SU-DHL-6 (cell line): Measurements from ENCODE around the gene PLIN3.
"Not testable (repeated sequence)": the region's sequence is repeated elsewhere in the genome, so short reads cannot be mapped to it uniquely, and the experiment has no call there.

Experiments
- H2AFZ ChIP-seq: fragments of 200-600 bp; sonication (generic); 2 replicates; pipeline ENCODE4 v1.6.1; 2014; ENCODE audit warnings: low read depth, mild to moderate bottlenecking, moderate library complexity, mixed read lengths, antibody characterized with exemption, low read length; ENCODE audit not compliant: severe bottlenecking
- H3F3A ChIP-seq: fragments of 200-600 bp; shearing (Covaris generic); 2 replicates; pipeline ENCODE4 v1.6.0; 2016; ENCODE audit warnings: antibody characterized with exemption, mild to moderate bottlenecking; ENCODE audit not compliant: insufficient read depth
- H3K27ac ChIP-seq: fragments of 200-600 bp; sonication (generic); 2 replicates; pipeline ENCODE4 v1.5.1; 2016; ENCODE audit warnings: low read depth, mild to moderate bottlenecking, low read length, moderate library complexity, mixed read lengths
- H3K27me3 ChIP-seq: fragments of 200-600 bp; sonication (generic), shearing (Covaris generic); 2 replicates; pipeline ENCODE4 v1.6.0; 2014; ENCODE audit warnings: mild to moderate bottlenecking, low read length
- H3K36me3 ChIP-seq: fragments of 200-600 bp; sonication (generic); 2 replicates; pipeline ENCODE4 v1.6.1; 2014; ENCODE audit warnings: mild to moderate bottlenecking, low read length, mixed read lengths
- H3K4me2 ChIP-seq: fragments of 300-600, 200-600 bp; shearing (Covaris generic), sonication (generic); 2 replicates; pipeline ENCODE4 v1.6.0; 2014; ENCODE audit warnings: low read length, low read depth, mild to moderate bottlenecking; ENCODE audit not compliant: poor library complexity, severe bottlenecking
- H3K4me3 ChIP-seq: fragments of 200-600 bp; sonication (generic); 2 replicates; pipeline ENCODE4 v1.5.1; 2014; ENCODE audit warnings: antibody characterized with exemption, low read length, mild to moderate bottlenecking, mixed read lengths; ENCODE audit not compliant: insufficient read depth, poor library complexity, severe bottlenecking
- H3K79me2 ChIP-seq: fragments of 200-600 bp; sonication (generic); 2 replicates; pipeline ENCODE4 v1.6.1; 2014; ENCODE audit warnings: mild to moderate bottlenecking, low read length, moderate library complexity; ENCODE audit not compliant: insufficient read depth
- H3K9ac ChIP-seq: fragments of 200-600 bp; sonication (generic); 2 replicates; pipeline ENCODE4 v1.7.0; 2014; ENCODE audit warnings: mild to moderate bottlenecking, low read length
- H3K9me2 ChIP-seq: fragments of 200-600 bp; sonication (generic); replicated peaks from 2 replicates; pipeline ENCODE4 v1.6.1; 2014; ENCODE audit warnings: low read length; ENCODE audit not compliant: insufficient read depth
- H3K9me3 ChIP-seq: fragments of 200-600 bp; sonication (generic); 2 replicates; pipeline ENCODE4 v1.6.1; 2014; ENCODE audit warnings: low read length, mixed read lengths; ENCODE audit not compliant: insufficient read depth
- H4K20me1 ChIP-seq: fragments of 200-600 bp; sonication (generic); 2 replicates; pipeline ENCODE4 v1.6.1; 2014; ENCODE audit warnings: low read depth, mild to moderate bottlenecking, antibody characterized with exemption, low read length, moderate library complexity, mixed read lengths
- EZH2phosphoT487 ChIP-seq: fragments of 200-600 bp; sonication (generic), shearing (Covaris generic); conservative IDR thresholded peaks from 2 replicates; pipeline ENCODE4 v1.6.1; 2018; ENCODE audit warnings: mild to moderate bottlenecking, antibody characterized with exemption, low read length, moderate library complexity, mixed read lengths
- TF ChIP-seq, protein P1 (sequence below): fragments of 200-600 bp; sonication (generic); IDR thresholded peaks from one replicate; pipeline ENCODE4 v1.5.1; 2017; ENCODE audit warnings: antibody characterized with exemption, mild to moderate bottlenecking, low read length, moderate library complexity; ENCODE audit not compliant: insufficient read depth, poor library complexity, severe bottlenecking

PLIN3 gene

DNA sequence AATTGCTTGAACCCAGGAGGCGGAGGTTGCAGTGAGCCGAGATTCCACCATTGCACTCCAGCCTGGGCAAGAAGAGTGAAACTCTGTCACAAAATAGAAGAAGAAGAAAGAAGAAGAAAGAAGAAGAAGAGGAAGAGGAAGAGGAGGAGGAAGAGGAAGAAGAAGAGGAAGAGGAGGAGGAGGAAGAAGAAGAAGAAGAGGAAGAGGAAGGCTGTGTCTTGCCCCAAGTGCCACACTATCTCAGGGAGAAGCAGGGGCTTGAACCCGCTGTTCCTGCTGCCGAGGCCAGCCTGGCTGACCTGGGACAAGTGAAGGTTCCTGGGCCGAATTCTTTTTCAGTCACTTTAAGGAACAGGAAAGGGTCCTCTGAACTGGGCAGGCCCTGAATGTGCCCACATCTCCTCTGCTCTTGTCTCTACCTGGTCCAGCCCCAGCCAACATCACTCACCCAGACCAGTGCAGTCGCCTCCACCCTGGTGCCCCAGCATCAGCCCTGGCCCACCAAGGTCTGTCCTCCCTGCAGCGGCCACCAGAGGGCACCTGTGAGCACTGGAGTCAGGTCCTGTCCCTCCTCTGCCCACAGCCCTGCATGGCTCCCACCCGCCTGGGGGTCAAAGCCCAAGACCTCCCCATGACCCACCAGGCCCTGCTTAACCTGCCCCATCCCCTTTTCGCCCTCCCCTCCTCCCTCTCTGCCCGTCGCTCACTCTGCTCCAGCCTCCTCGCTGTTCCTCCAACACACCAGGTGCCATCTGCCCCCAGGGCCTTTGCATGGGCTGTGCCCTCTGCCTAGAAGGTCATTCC is 55.9 kb downstream of the PLIN3 start:
- no peak overlapping the region for H3K4me3 ChIP-seq
- no peaks in the 10 kb centered on the region for H3K9me2 ChIP-seq
- H3K36me3 ChIP-seq, result no peaks in the 10 kb centered on the region
- no peak overlapping the region for H3K9ac ChIP-seq
- no peaks in the 10 kb centered on the region for H3K27me3 ChIP-seq
- H3K79me2 ChIP-seq, result no peaks in the 10 kb centered on the region
- H3F3A ChIP-seq, result peaks cover 23% of the 10 kb centered on the region
- no peaks in the 10 kb centered on the region for H4K20me1 ChIP-seq
- peak overlapping the region; percentile 29 for H2AFZ ChIP-seq
- TF ChIP-seq EZH2phosphoT487, result no peak
- TF ChIP-seq, protein P1, sequence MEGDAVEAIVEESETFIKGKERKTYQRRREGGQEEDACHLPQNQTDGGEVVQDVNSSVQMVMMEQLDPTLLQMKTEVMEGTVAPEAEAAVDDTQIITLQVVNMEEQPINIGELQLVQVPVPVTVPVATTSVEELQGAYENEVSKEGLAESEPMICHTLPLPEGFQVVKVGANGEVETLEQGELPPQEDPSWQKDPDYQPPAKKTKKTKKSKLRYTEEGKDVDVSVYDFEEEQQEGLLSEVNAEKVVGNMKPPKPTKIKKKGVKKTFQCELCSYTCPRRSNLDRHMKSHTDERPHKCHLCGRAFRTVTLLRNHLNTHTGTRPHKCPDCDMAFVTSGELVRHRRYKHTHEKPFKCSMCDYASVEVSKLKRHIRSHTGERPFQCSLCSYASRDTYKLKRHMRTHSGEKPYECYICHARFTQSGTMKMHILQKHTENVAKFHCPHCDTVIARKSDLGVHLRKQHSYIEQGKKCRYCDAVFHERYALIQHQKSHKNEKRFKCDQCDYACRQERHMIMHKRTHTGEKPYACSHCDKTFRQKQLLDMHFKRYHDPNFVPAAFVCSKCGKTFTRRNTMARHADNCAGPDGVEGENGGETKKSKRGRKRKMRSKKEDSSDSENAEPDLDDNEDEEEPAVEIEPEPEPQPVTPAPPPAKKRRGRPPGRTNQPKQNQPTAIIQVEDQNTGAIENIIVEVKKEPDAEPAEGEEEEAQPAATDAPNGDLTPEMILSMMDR, result peak; percentile 95
- H3K27ac ChIP-seq, result peak overlapping the region; percentile 43
- no peaks in the 10 kb centered on the region for H3K9me3 ChIP-seq
- H3K4me2 ChIP-seq, result peak overlapping the region; percentile 15

DNA sequence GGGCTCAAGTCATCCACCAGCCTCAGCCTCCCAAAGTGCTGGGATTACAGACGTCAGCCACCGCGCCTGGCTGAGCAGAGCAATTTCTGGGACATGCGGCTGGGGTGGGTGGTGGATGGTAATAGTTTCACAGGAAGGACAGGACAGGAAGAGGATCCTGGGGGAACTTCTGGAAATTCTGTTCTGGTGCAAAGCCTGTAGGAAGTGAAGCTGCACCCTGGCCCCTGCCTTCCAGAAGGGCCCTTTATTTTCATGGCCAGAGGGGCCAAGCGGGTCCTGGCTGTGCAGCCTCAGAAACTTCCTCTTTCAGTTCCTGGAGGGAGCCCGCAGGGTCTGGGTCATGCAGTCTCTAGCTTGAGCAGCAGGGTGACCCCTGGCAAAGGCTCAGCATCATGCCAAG is 60.3 kb downstream of the PLIN3 start:
- Histone ChIP-seq H3K36me3 (no peaks in the 10 kb centered on the region), H3K4me2 (peak overlapping the region; percentile 30), H2AFZ (peak overlapping the region; percentile 0), H3K9me2 (no peaks in the 10 kb centered on the region), H3K4me3 (no peak overlapping the region), H3K9ac (no peak overlapping the region), H3K27me3 (no peaks in the 10 kb centered on the region), H3K79me2 (no peaks in the 10 kb centered on the region), H3F3A (peaks cover 12% of the 10 kb centered on the region; the same call in 1 of the 2 replicates), H3K27ac (no peak overlapping the region), H4K20me1 (no peaks in the 10 kb centered on the region), H3K9me3 (no peaks in the 10 kb centered on the region)
- TF ChIP-seq EZH2phosphoT487, result no peak

DNA sequence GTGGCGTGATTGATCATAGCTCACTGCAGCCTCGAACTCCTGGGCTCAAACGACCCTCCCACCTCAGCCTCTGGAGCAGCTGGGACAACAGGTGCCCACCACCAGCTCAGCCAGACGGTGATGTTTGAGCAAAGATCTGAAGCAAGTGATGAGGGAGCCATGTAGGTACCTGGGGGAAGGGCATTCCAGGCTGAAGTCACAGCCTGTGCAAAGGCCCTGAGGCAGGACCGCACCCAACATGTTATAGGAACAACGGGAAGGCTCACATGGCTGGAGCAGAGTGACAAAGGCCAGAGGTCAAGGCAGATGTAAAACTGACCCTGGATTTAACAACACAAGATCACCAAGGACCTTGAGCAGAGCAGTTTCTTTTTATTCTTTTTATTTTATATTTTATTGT is 61.1 kb downstream of the PLIN3 start:
- H3F3A ChIP-seq, result peaks cover 12% of the 10 kb centered on the region; the same call in 1 of the 2 replicates
- no peaks in the 10 kb centered on the region for H3K9me2 ChIP-seq
- H3K9ac ChIP-seq, result no peak overlapping the region

DNA sequence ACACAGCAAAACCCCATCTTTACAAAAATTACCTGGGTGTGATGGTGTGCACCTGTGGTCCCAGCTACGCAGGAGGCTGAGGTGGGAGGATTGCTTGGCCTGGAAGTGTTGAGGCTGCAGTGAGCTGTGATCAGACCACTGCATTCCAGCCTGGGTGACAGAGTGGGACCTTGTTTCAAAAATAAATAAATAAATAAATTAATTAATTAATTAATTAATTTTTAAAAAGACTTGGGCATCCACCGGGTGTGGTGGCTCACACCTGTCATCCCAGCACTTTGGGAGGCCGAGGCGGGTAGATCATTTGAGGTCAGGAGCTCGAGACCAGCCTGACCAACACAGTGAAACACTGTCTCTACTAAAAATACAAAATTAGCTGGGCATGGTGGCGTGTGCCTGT is 62.3 kb downstream of the PLIN3 start:
- H3K79me2 ChIP-seq, H3K27me3 ChIP-seq, H3K36me3 ChIP-seq, H3K9me3 ChIP-seq, H4K20me1 ChIP-seq, H3K27ac ChIP-seq, H3K9ac ChIP-seq, H3F3A ChIP-seq, H3K4me3 ChIP-seq, H2AFZ ChIP-seq, H3K9me2 ChIP-seq, H3K4me2 ChIP-seq: not testable (repeated sequence)

More for the DNA sequence above, 61.1 kb downstream of the PLIN3 start:
- Histone ChIP-seq H3K9me3 (no peaks in the 10 kb centered on the region), H4K20me1 (no peaks in the 10 kb centered on the region), H3K36me3 (no peaks in the 10 kb centered on the region), H3K79me2 (no peaks in the 10 kb centered on the region), H3K27me3 (no peaks in the 10 kb centered on the region), H3K4me2 (no peak overlapping the region), H2AFZ (no peak overlapping the region), H3K4me3 (no peak overlapping the region), H3K27ac (no peak overlapping the region)
- TF ChIP-seq EZH2phosphoT487, result no peak
- TF ChIP-seq, protein P1, result no peak
